ENCODE measurements around the gene ST7. TPM values are rescaled to one million over a fixed set of nuclear protein-coding genes. Genes with fewer than 3 reads are reported as not detected.

Gene ST7
- total RNA-seq, 1 donor from 2014 or later, result 17.0 TPM

- DNase-seq (ENCODE audit: low read depth), result no peak
- Histone ChIP-seq H3K27me3 (ENCODE audit: control insufficient read depth, insufficient read depth, low read length) (no peaks in the 10 kb centered on the region), H3K36me3 (ENCODE audit: control insufficient read depth, insufficient read depth, low read length) (no peaks in the 10 kb centered on the region), H3K4me3 (ENCODE audit: low read depth, low read length) (no peak overlapping the region)
- TF ChIP-seq CTCF (IDR thresholded peaks at IDR 0.05; ENCODE audit: insufficient read depth, low read length, poor library complexity, severe bottlenecking), result no peak
Measured at GRCh38 chr7:117278040-117278439, 324.7 kb downstream of the ST7 start.

GRCh38 chr7:117279203-117279602, 325.9 kb downstream of the ST7 start:
- no peak for TF ChIP-seq CTCF (IDR thresholded peaks at IDR 0.05; ENCODE audit: insufficient read depth, low read length, poor library complexity, severe bottlenecking)
- Histone ChIP-seq H3K27me3 (ENCODE audit: control insufficient read depth, insufficient read depth, low read length) (no peaks in the 10 kb centered on the region), H3K36me3 (ENCODE audit: control insufficient read depth, insufficient read depth, low read length) (no peaks in the 10 kb centered on the region), H3K4me3 (ENCODE audit: low read depth, low read length) (no peak overlapping the region)
- no peak for DNase-seq (ENCODE audit: low read depth)

Other genes with a start within 250 kb of the ST7 start
- gene CAPZA2, start 90.9 kb upstream of the ST7 start, total RNA-seq, result 69.8 and 75.7 TPM in 2 replicates

Data from kidney epithelial cell (primary cell).